Neural progenitor cell (in vitro differentiated cells): ENCODE measurements around the gene GRIFIN.

Experiments used
- CTCF ChIP-seq: fragments of 200-600 bp; sonication (generic); IDR thresholded peaks from 2 replicates; pipeline ENCODE4 v1.5.1; 2017; ENCODE audit warnings: antibody characterized with exemption, mild to moderate bottlenecking
- EZH2 ChIP-seq: fragments of 200-600 bp; sonication (generic); IDR thresholded peaks from 2 replicates; pipeline ENCODE4 v1.6.1; 2017; ENCODE audit warnings: antibody characterized with exemption, mild to moderate bottlenecking, moderate library complexity
- EZH2phosphoT487 ChIP-seq: fragments of 200-600 bp; sonication (generic); IDR thresholded peaks from 2 replicates; pipeline ENCODE4 v1.6.1; 2017; ENCODE audit warnings: antibody characterized with exemption

- TF ChIP-seq EZH2 = no peak
- no peak for TF ChIP-seq CTCF
- TF ChIP-seq EZH2phosphoT487 = no peak
Measured at GRCh38 chr7:2470204-2471021, 5.8 kb downstream of the GRIFIN start.
